ENCODE results near the gene ADORA2A.
"Not testable (repeated sequence)": the region's sequence is repeated elsewhere in the genome, so short reads cannot be mapped to it uniquely, and the experiment has no call there.

Gene ADORA2A

GRCh38 chr22:24482998-24483397 is 55.6 kb downstream of the ADORA2A start:
- no peak for DNase-seq (ENCODE audit: low spot score)

GRCh38 chr22:24483976-24484545 is 56.7 kb downstream of the ADORA2A start:
- no peak for TF ChIP-seq CTCF (IDR thresholded peaks at IDR 0.05; ENCODE audit: extremely low read depth, missing control alignments)

More at GRCh38 chr22:24482998-24483397, 55.6 kb downstream of the ADORA2A start:
- TF ChIP-seq CTCF (IDR thresholded peaks at IDR 0.05; ENCODE audit: extremely low read depth, missing control alignments), result no peak

GRCh38 chr22:24485170-24485569 is 57.8 kb downstream of the ADORA2A start:
- DNase-seq (ENCODE audit: low spot score), result no peak
- TF ChIP-seq CTCF (IDR thresholded peaks at IDR 0.05; ENCODE audit: extremely low read depth, missing control alignments), result no peak

More at GRCh38 chr22:24483976-24484545, 56.7 kb downstream of the ADORA2A start:
- no peak for DNase-seq (ENCODE audit: low spot score)

- DNase-seq (ENCODE audit: low spot score), result no peak
- no peak for TF ChIP-seq CTCF (IDR thresholded peaks at IDR 0.05; ENCODE audit: extremely low read depth, missing control alignments)
Observed at GRCh38 chr22:24485608-24486007, 58.2 kb downstream of the ADORA2A start.

GRCh38 chr22:24486501-24486921 is 59.1 kb downstream of the ADORA2A start:
- TF ChIP-seq CTCF (IDR thresholded peaks at IDR 0.05; ENCODE audit: extremely low read depth, missing control alignments), result no peak
- no peak for DNase-seq (ENCODE audit: low spot score)

GRCh38 chr22:24489011-24489410 is 61.6 kb downstream of the ADORA2A start:
- no peak for TF ChIP-seq CTCF (IDR thresholded peaks at IDR 0.05; ENCODE audit: extremely low read depth, missing control alignments)
- no peak for DNase-seq (ENCODE audit: low spot score)

- DNase-seq (ENCODE audit: low spot score), result not testable (repeated sequence)
Observed at GRCh38 chr22:24489434-24489833, 62.0 kb downstream of the ADORA2A start.
